MM.1S (cell line): ENCODE results near the gene FBXL20.

Experiments
- DNase-seq: peaks from one replicate; pipeline ENCODE4 v3.0.0-alpha.2; 2015
- H2AFZ ChIP-seq: fragments of 300-600 bp; sonication (generic); 2 replicates; pipeline ENCODE4 v1.6.0; 2016; ENCODE audit warnings: antibody characterized with exemption, low read length
- H3F3A ChIP-seq: fragments of 300-600 bp; sonication (generic); 2 replicates; pipeline ENCODE4 v1.6.1; 2016; ENCODE audit warnings: mild to moderate bottlenecking, antibody characterized with exemption, low read length, moderate library complexity, mixed read lengths; ENCODE audit not compliant: insufficient read depth
- H3K27ac ChIP-seq: fragments of 300-600 bp; sonication (generic); 2 replicates; pipeline ENCODE4 v1.5.1; 2016; ENCODE audit warnings: mild to moderate bottlenecking, low read length
- H3K27me3 ChIP-seq: fragments of 300-600 bp; sonication (generic); replicated peaks from 2 replicates; pipeline ENCODE4 v1.6.0; 2016; ENCODE audit warnings: low read length; ENCODE audit not compliant: insufficient read depth
- H3K36me3 ChIP-seq: fragments of 300-600 bp; sonication (generic); replicated peaks from 2 replicates; pipeline ENCODE4 v1.6.1; 2016; ENCODE audit warnings: mild to moderate bottlenecking, low read length, mixed read lengths; ENCODE audit not compliant: insufficient read depth
- H3K4me1 ChIP-seq: fragments of 300-600 bp; sonication (generic); 2 replicates; pipeline ENCODE4 v1.6.1; 2016; ENCODE audit warnings: low read length, mixed read lengths
- H3K4me2 ChIP-seq: fragments of 300-600 bp; sonication (generic); 2 replicates; pipeline ENCODE4 v1.6.0; 2016; ENCODE audit warnings: low read depth, low read length
- H3K4me3 ChIP-seq: fragments of 300-600 bp; sonication (generic); 2 replicates; pipeline ENCODE4 v1.5.1; 2016; ENCODE audit warnings: low read length, mixed read lengths
- H3K79me2 ChIP-seq: fragments of 300-600 bp; sonication (generic); 2 replicates; pipeline ENCODE4 v1.6.1; 2016; ENCODE audit warnings: mixed run types, low read length, mixed read lengths
- H3K9ac ChIP-seq: fragments of 300-600 bp; sonication (generic); 2 replicates; pipeline ENCODE4 v1.6.1; 2016; ENCODE audit warnings: low read length, mixed read lengths
- H3K9me2 ChIP-seq: fragments of 300-600 bp; sonication (generic); replicated peaks from 2 replicates; pipeline ENCODE4 v1.6.1; 2016; ENCODE audit warnings: mild to moderate bottlenecking, low read length, mixed read lengths; ENCODE audit not compliant: insufficient read depth
- H3K9me3 ChIP-seq: fragments of 300-600 bp; sonication (generic); replicated peaks from 2 replicates; pipeline ENCODE4 v1.6.1; 2016; ENCODE audit warnings: mild to moderate bottlenecking, low read length, mixed read lengths; ENCODE audit not compliant: insufficient read depth
- H4K20me1 ChIP-seq: fragments of 300-600 bp; sonication (generic); 2 replicates; pipeline ENCODE4 v1.6.1; 2016; ENCODE audit warnings: mild to moderate bottlenecking, low read length, moderate library complexity, mixed read lengths; ENCODE audit not compliant: insufficient read depth
- CTCF ChIP-seq: fragments of 300-600 bp; sonication (generic); IDR thresholded peaks from 2 replicates; pipeline ENCODE4 v1.5.1; 2016; ENCODE audit warnings: antibody characterized with exemption, low read length, mixed read lengths
- EZH2 ChIP-seq: fragments of 300-600 bp; sonication (generic); optimal IDR thresholded peaks from 2 replicates; pipeline ENCODE3; 2017; ENCODE audit warnings: low read depth, mild to moderate bottlenecking, antibody characterized with exemption, low read length, mixed read lengths
- EZH2phosphoT487 ChIP-seq: fragments of 300-600 bp; sonication (generic); IDR thresholded peaks from 2 replicates; pipeline ENCODE4 v1.6.1; 2018; ENCODE audit warnings: antibody characterized with exemption, low read length

FBXL20 gene

GRCh38 chr17:39401412-39402243 lies at the start of gene FBXL20:
TSS of gene FBXL20 (minus strand) at chr17:39401626. CDS start at chr17:39401402, 224 bp downstream.
- Histone ChIP-seq H3K9ac (peak within 1 kb of the TSS; percentile 87), H3K4me1 (peaks cover 9% of the 10 kb centered on the region; the same call in 1 of the 2 replicates), H3K79me2 (peaks cover 44% of the 10 kb centered on the region), H3K36me3 (no peaks in the 10 kb centered on the region; the same call in 1 of the 2 replicates), H3K4me2 (peak within 1 kb of the TSS; percentile 91), H2AFZ (peak within 1 kb of the TSS; percentile 94), H3F3A (peaks cover 5% of the 10 kb centered on the region), H3K9me2 (no peaks in the 10 kb centered on the region), H3K27ac (peak within 1 kb of the TSS; percentile 51; the same call in 1 of the 2 replicates), H3K9me3 (no peaks in the 10 kb centered on the region), H3K4me3 (peak within 1 kb of the TSS; percentile 97), H3K27me3 (no peaks in the 10 kb centered on the region), H4K20me1 (no peaks in the 10 kb centered on the region)
- TF ChIP-seq EZH2 = no peak
- TF ChIP-seq CTCF = no peak
- no peak for TF ChIP-seq EZH2phosphoT487
- peak; percentile 92 for DNase-seq

GRCh38 chr17:39450847-39451581 lies 49.6 kb upstream of the FBXL20 start, which contains the start of gene MED1:
TSS of gene MED1 (minus strand) at chr17:39451263. CDS start at chr17:39451062, 201 bp downstream.
- Histone ChIP-seq H3K9me3 (no peaks in the 10 kb centered on the region), H3K9ac (peak within 1 kb of the TSS; percentile 95), H4K20me1 (no peaks in the 10 kb centered on the region), H3F3A (peaks cover 3% of the 10 kb centered on the region; the same call in 1 of the 2 replicates), H2AFZ (peak within 1 kb of the TSS; percentile 97), H3K36me3 (peaks cover 3% of the 10 kb centered on the region; the same call in 1 of the 2 replicates), H3K9me2 (no peaks in the 10 kb centered on the region), H3K79me2 (peaks cover 44% of the 10 kb centered on the region), H3K27ac (peak within 1 kb of the TSS; percentile 49), H3K4me1 (peaks cover 3% of the 10 kb centered on the region), H3K27me3 (no peaks in the 10 kb centered on the region), H3K4me3 (peak within 1 kb of the TSS; percentile 99), H3K4me2 (peak within 1 kb of the TSS; percentile 86)
- TF ChIP-seq EZH2phosphoT487 = no peak
- TF ChIP-seq EZH2 = no peak
- TF ChIP-seq CTCF = no peak
- peak; percentile 98 for DNase-seq

- Histone ChIP-seq H3K9me2 (no peaks in the 10 kb centered on the region), H3K9me3 (no peaks in the 10 kb centered on the region), H3K4me2 (peak overlapping the region; percentile 86), H3F3A (peaks cover 3% of the 10 kb centered on the region; the same call in 1 of the 2 replicates), H3K79me2 (peaks cover 51% of the 10 kb centered on the region), H3K4me1 (peaks cover 3% of the 10 kb centered on the region), H3K9ac (peak overlapping the region; percentile 95; the same call in 1 of the 2 replicates), H3K27ac (no peak overlapping the region), H3K27me3 (no peaks in the 10 kb centered on the region), H2AFZ (no peak overlapping the region), H3K4me3 (peak overlapping the region; percentile 99), H4K20me1 (no peaks in the 10 kb centered on the region), H3K36me3 (peaks cover 3% of the 10 kb centered on the region; the same call in 1 of the 2 replicates)
- TF ChIP-seq EZH2 (no peak), CTCF (no peak), EZH2phosphoT487 (no peak)
- no peak for DNase-seq
Measured at GRCh38 chr17:39450051-39450450, 48.6 kb upstream of the FBXL20 start.
